ENCODE results near the gene MRPL4.

DNA sequence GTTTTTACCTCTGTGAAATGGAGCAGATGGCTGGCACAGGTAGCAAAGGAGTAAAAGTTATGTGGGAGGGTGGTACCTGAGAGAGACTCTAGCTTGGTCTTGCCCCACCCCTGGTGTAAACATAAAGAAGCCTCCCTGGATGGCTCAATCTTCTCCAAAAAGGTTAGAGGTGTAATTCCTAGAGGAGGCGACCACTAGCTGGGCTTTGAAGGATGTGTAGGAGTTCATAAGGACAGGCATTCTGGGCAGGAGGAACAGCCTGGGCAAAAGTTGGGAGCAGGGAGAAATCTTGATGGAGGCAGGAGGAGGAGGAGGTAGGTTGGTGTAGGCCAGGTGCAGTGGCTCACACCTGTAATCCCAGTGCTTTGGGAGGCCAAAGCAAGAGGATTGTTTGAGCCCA lies 26.9 kb downstream of the MRPL4 start:
- no peak for TF ChIP-seq CTCF (IDR thresholded peaks at IDR 0.05; ENCODE audit: poor library complexity)
- no peak for TF ChIP-seq EZH2 (IDR thresholded peaks at IDR 0.05; ENCODE audit: borderline replicate concordance)
- no peak for TF ChIP-seq EZH2phosphoT487 (IDR thresholded peaks at IDR 0.05; ENCODE audit: low read depth, severe bottlenecking, unreplicated experiment)

Measured in hepatocyte (in vitro differentiated cells).